PC-9 (cell line): Measurements from ENCODE around the gene PHYHIPL.

ENCODE experiments used
- EZH2 ChIP-seq: fragments of 200-600 bp; sonication (generic); IDR thresholded peaks from 2 replicates; pipeline ENCODE4 v1.8.0; 2017; ENCODE audit warnings: antibody characterized with exemption, low read depth
- TF ChIP-seq, protein P1 (sequence below): fragments of 200-600 bp; sonication (generic); conservative IDR thresholded peaks from 2 replicates; pipeline ENCODE4 v1.6.1; 2017; ENCODE audit warnings: mixed run types, antibody characterized with exemption, mild to moderate bottlenecking, moderate library complexity

DNA sequence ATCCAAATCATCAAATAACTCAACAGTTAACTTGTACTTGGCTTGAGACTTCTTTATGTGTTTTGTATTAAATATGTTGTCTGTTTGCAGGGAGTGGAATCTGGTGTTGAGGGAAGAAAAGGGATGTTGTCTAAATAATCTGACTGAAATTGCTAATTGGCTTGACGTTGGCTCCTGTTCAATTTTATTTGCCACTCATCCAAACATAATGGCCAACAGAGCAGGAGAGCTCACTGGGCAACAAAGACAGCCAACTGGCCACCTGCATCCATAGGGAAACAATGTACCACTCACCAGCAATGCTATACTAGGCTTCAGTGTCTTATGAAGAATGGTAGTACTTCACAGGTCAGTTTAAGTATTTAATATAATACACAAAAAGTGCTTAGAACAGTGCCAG, 105.4 kb downstream of the PHYHIPL start:
- TF ChIP-seq, protein P1, sequence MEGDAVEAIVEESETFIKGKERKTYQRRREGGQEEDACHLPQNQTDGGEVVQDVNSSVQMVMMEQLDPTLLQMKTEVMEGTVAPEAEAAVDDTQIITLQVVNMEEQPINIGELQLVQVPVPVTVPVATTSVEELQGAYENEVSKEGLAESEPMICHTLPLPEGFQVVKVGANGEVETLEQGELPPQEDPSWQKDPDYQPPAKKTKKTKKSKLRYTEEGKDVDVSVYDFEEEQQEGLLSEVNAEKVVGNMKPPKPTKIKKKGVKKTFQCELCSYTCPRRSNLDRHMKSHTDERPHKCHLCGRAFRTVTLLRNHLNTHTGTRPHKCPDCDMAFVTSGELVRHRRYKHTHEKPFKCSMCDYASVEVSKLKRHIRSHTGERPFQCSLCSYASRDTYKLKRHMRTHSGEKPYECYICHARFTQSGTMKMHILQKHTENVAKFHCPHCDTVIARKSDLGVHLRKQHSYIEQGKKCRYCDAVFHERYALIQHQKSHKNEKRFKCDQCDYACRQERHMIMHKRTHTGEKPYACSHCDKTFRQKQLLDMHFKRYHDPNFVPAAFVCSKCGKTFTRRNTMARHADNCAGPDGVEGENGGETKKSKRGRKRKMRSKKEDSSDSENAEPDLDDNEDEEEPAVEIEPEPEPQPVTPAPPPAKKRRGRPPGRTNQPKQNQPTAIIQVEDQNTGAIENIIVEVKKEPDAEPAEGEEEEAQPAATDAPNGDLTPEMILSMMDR, result no peak
- no peak for TF ChIP-seq EZH2
